Measurements from ENCODE around the gene CCDC187.

Gene CCDC187

GRCh38 chr9:136203408-136204144 is 100.3 kb downstream of the CCDC187 start:
- no peak for DNase-seq

- DNase-seq: no peak
Observed at GRCh38 chr9:136202454-136203407, 101.2 kb downstream of the CCDC187 start.

- no peak for DNase-seq
Observed at GRCh38 chr9:136201609-136202453, 102.1 kb downstream of the CCDC187 start.

- no peak for DNase-seq
Observed at GRCh38 chr9:136201174-136201573, 102.7 kb downstream of the CCDC187 start.

- DNase-seq: no peak
Observed at GRCh38 chr9:136200424-136200823, 103.5 kb downstream of the CCDC187 start.

All from NCI-H2227 treated with DMSO at 0.1 percent for 48 hours (cell line).